Measurements from ENCODE around the gene DRD1. TPM values are rescaled to one million over a fixed set of nuclear protein-coding genes. Genes with fewer than 3 reads are reported as not detected.

Gene DRD1
- total and polyA plus RNA-seq, 2 experiments from 2014 or later: 1.3 to 4.0 TPM

DNA sequence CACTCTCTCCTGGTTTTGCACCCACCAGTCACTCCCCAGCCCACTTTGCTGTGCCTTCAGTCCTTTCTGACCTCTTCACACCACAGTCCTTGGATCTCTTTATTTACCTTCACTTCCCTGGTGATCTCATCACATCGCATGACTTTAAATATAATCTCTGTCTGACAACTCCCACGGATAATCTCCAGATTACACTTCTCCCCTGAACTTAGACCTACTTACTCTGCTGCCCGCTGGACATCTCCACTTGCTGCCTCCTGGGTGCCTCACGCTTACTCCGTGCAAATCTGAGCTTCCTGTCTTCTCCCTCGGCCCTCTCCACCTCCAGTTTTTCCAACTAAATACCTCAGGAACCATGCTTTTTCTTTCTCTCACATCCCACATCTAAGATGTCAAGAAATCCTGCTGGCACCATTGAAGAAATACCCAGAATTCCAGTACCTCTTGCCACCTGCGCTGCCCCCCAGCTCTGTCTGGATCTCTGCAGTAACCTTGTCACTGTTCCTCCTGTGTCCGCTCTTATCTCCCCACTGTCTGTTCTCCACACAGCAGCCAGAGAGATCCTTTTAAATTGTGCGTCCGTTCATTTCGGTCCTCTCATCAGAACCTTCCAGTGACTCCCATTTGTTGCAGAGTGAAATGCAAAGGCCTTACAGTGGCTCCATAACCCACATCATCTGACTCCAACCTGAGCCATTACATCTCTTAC is 43.7 kb upstream of the DRD1 start:
- TF ChIP-seq, protein P1, sequence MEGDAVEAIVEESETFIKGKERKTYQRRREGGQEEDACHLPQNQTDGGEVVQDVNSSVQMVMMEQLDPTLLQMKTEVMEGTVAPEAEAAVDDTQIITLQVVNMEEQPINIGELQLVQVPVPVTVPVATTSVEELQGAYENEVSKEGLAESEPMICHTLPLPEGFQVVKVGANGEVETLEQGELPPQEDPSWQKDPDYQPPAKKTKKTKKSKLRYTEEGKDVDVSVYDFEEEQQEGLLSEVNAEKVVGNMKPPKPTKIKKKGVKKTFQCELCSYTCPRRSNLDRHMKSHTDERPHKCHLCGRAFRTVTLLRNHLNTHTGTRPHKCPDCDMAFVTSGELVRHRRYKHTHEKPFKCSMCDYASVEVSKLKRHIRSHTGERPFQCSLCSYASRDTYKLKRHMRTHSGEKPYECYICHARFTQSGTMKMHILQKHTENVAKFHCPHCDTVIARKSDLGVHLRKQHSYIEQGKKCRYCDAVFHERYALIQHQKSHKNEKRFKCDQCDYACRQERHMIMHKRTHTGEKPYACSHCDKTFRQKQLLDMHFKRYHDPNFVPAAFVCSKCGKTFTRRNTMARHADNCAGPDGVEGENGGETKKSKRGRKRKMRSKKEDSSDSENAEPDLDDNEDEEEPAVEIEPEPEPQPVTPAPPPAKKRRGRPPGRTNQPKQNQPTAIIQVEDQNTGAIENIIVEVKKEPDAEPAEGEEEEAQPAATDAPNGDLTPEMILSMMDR (IDR thresholded peaks at IDR 0.05; ENCODE audit: low read depth, low read length): no peak
- Histone ChIP-seq H3K27me3 (no peaks in the 10 kb centered on the region), H3K4me1 (ENCODE audit: low read depth) (no peaks in the 10 kb centered on the region), H3K36me3 (peaks cover 18% of the 10 kb centered on the region), H3K9me3 (ENCODE audit: low read depth) (no peaks in the 10 kb centered on the region), H3K27ac (no peak overlapping the region), H3K4me3 (no peak overlapping the region)
- no peak for DNase-seq (ENCODE audit: low read depth in 1 of 2, low spot score in 1 of 2)

DNA sequence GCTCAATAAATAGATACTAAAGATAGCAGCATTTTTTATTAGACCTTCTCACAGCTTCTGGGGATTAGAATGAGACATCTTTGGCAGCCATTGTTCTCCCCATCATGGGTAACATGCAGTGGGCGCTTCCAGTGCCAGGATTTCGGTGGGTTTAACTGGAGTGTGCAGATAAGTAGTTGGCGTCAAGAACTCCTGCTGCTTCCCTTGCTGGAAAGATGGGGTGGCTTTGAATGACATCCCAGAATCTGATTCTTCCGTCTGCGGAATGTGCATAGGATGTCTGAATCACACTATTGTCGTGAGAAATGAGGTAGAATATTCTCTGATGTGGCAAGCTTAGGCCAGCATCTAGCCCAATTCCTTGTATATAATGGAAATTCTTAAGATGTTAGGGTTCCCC is 41.6 kb upstream of the DRD1 start:
- Histone ChIP-seq H3K27ac (no peak overlapping the region), H3K27me3 (no peaks in the 10 kb centered on the region), H3K9me3 (ENCODE audit: low read depth) (no peaks in the 10 kb centered on the region), H3K36me3 (peaks cover 10% of the 10 kb centered on the region), H3K4me1 (ENCODE audit: low read depth) (no peaks in the 10 kb centered on the region), H3K4me3 (no peak overlapping the region)
- no peak for DNase-seq (ENCODE audit: low read depth in 1 of 2, low spot score in 1 of 2)
- TF ChIP-seq, protein P1 (IDR thresholded peaks at IDR 0.05; ENCODE audit: low read depth, low read length): no peak

DNA sequence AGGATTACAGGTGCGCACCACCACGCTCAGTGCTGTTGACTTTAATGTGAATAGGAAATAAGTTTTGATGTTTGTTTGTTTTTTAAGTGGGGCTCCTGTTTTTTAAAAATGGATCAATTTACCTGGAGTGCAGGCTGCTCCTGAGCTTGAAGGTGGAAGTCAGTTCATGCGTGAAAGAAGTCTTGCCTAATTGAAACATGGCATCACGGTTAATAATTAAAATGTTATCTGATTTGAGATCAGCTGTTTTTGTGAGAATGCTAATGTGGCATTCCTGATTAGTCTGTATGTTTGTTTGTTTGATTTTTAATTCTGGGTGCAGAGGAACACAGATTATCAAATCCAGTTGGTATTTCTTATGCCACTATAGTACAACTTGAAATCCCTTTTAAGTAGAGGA is 40.8 kb upstream of the DRD1 start:
- H3K9me3 ChIP-seq (ENCODE audit: low read depth): no peaks in the 10 kb centered on the region
- DNase-seq (ENCODE audit: low read depth in 1 of 2, low spot score in 1 of 2): no peak
- H3K4me1 ChIP-seq (ENCODE audit: low read depth): peaks cover 3% of the 10 kb centered on the region
- H3K36me3 ChIP-seq: peaks cover 9% of the 10 kb centered on the region
- TF ChIP-seq, protein P1 (IDR thresholded peaks at IDR 0.05; ENCODE audit: low read depth, low read length): no peak
- no peak overlapping the region for H3K27ac ChIP-seq
- no peak overlapping the region for H3K4me3 ChIP-seq
- no peaks in the 10 kb centered on the region for H3K27me3 ChIP-seq

DNA sequence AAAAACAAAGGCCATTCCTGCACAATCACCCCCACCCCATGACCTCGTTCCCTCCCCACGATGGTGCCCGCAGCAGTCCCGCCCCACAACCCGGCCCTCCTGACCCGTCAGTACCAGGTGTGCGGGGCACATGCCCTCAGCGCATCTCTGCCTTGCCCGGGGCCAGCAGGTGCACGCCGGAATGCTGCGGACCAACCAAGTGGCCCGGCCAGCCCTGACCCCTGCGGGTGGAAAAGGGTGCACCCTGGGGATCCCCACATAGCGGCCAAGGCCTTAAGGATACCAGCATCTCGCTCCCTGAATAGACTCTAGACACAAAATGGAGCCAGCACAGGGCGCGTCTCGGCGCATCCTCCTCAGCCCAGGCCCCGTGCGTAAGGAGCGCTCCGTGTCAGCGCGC is 40.3 kb upstream of the DRD1 start:
- H3K27me3 ChIP-seq: no peaks in the 10 kb centered on the region
- TF ChIP-seq, protein P1 (IDR thresholded peaks at IDR 0.05; ENCODE audit: low read depth, low read length): no peak
- no peak overlapping the region for H3K27ac ChIP-seq
- no peak for DNase-seq (ENCODE audit: low read depth in 1 of 2, low spot score in 1 of 2)
- H3K9me3 ChIP-seq (ENCODE audit: low read depth): no peaks in the 10 kb centered on the region
- peaks cover 5% of the 10 kb centered on the region for H3K36me3 ChIP-seq
- no peak overlapping the region for H3K4me3 ChIP-seq
- peaks cover 3% of the 10 kb centered on the region for H3K4me1 ChIP-seq (ENCODE audit: low read depth)

DNA sequence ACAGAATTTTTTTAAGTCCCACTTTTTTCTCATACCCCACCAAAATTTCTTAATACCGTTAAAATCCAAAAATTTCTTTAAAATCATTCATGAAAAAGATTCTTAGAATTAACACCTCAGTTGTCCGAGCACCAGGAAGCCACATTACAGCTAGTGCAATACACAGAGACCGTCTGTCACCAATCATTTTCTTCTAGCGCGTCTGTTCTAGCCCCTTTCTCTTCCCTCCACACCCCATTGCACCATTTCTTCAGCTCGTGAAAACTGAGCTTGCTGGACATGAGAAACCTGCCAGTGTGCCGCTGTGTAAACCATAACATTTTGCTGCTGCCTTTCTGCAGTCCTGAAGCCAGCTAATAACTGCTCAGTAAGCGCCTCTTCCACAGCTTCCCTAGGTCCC is 39.4 kb upstream of the DRD1 start:
- Histone ChIP-seq H3K27me3 (no peaks in the 10 kb centered on the region), H3K9me3 (ENCODE audit: low read depth) (no peaks in the 10 kb centered on the region), H3K36me3 (peaks cover 5% of the 10 kb centered on the region), H3K4me1 (ENCODE audit: low read depth) (peaks cover 3% of the 10 kb centered on the region), H3K27ac (no peak overlapping the region), H3K4me3 (no peak overlapping the region)
- no peak for DNase-seq (ENCODE audit: low read depth in 1 of 2, low spot score in 1 of 2)
- TF ChIP-seq, protein P1 (IDR thresholded peaks at IDR 0.05; ENCODE audit: low read depth, low read length): no peak

Measured in cardiac muscle cell (in vitro differentiated cells and primary cell).